Panc1 (cell line): ENCODE measurements around the gene GRM1. TPM values are rescaled to one million over a fixed set of nuclear protein-coding genes. Genes with fewer than 3 reads are reported as not detected.

Source experiments
- ATAC-seq: fragments of 200-7000 bp; cut with Tn5 transposase; 2 replicates; pipeline ENCODE4 v1.9.1; 2020; ENCODE audit warnings: mild to moderate bottlenecking, moderate library complexity
- BruUV-seq: library from RNA; stranded (reverse); fragments of 400-500 nt; replicated peaks from 2 replicates; lab custom pipeline; 2021; lab: Mats Ljungman, UMichigan
- CTCF ChIA-PET: fragments of 300-600 bp; sonication (Branson Sonifier 250); formaldehyde crosslinking; loops from one replicate; lab custom pipeline; 2022; ENCODE audit warnings: antibody characterized with exemption; lab: Charles Lee
- POLR2A ChIA-PET: fragments of 300-600 bp; sonication (Branson Sonifier 250); formaldehyde crosslinking; loops from one replicate; lab custom pipeline; 2022; ENCODE audit warnings: antibody characterized with exemption; lab: Charles Lee
- DNase-seq: peaks from one replicate; pipeline ENCODE4 v3.0.0-alpha.2; 2010; ENCODE audit warnings: low read depth, low spot score
- H3K27ac ChIP-seq: 2 replicates; pipeline ENCODE4 v1.5.1; 2011; ENCODE audit warnings: mild to moderate bottlenecking, low read length, inconsistent platforms
- H3K27me3 ChIP-seq: fragments of 200-500 bp; sonication (Bioruptor generic); 2 replicates; pipeline ENCODE4 v1.6.0; 2014; ENCODE audit warnings: low read length, inconsistent platforms; ENCODE audit not compliant: control insufficient read depth, insufficient read depth
- H3K36me3 ChIP-seq: fragments of 200-500 bp; sonication (Bioruptor generic); 2 replicates; pipeline ENCODE4 v1.5.1; 2014; ENCODE audit warnings: inconsistent platforms, mild to moderate bottlenecking, low read length, moderate library complexity; ENCODE audit not compliant: control insufficient read depth, insufficient read depth
- H3K4me1 ChIP-seq: 2 replicates; pipeline ENCODE4 v1.5.1; 2011; ENCODE audit warnings: inconsistent platforms, mild to moderate bottlenecking, low read length, moderate library complexity; ENCODE audit not compliant: control insufficient read depth, insufficient read depth
- H3K4me3 ChIP-seq, 2 experiments: 2 replicates each; pipeline ENCODE4 v1.5.1; 2011 to 2012; ENCODE audit warnings: low read depth in 2 of 2, low read length in 2 of 2, mild to moderate bottlenecking in 2 of 2, inconsistent platforms in 1 of 2, moderate library complexity in 1 of 2
- H3K9me3 ChIP-seq: fragments of 200-500 bp; sonication (Bioruptor generic); 2 replicates; pipeline ENCODE4 v1.5.1; 2014; ENCODE audit warnings: low read depth, mild to moderate bottlenecking, inconsistent platforms, low read length, moderate library complexity; ENCODE audit not compliant: control insufficient read depth, insufficient read depth
- POLR2AphosphoS5 ChIP-seq: IDR thresholded peaks from 2 replicates; pipeline ENCODE4 v1.6.1; 2012; ENCODE audit warnings: mild to moderate bottlenecking, low read depth, low read length, moderate library complexity
- SIN3A ChIP-seq: IDR thresholded peaks from 2 replicates; pipeline ENCODE4 v1.6.1; 2012; ENCODE audit warnings: low read depth, mild to moderate bottlenecking, low read length, moderate library complexity, borderline replicate concordance; ENCODE audit not compliant: insufficient read depth
- TCF7L2 ChIP-seq: IDR thresholded peaks from 2 replicates; pipeline ENCODE4 v1.6.1; 2011; ENCODE audit warnings: mild to moderate bottlenecking, low read depth, low read length, inconsistent platforms
- in situ Hi-C: cut with HindIII; loops from 2 replicates; pipeline ENCODE4 v1.10.0; 2016; ENCODE audit warnings: low sequenced_read_pairs, low pct_unique_long_range_greater_than_20kb
- intact Hi-C: fragments of 100-400 bp; cut with micrococcal nuclease; formaldehyde crosslinking; loops from one replicate; pipeline ENCODE4 v1.10.0; 2022; ENCODE audit not compliant: unreplicated experiment
- total RNA-seq: library from RNA; stranded (reverse); gene quantifications from one replicate; pipeline ENCODE4 v1.2.1, GENCODE V29; 2021; ENCODE audit not compliant: unreplicated experiment
- TF ChIP-seq, protein P1 (sequence below), 2 experiments: IDR thresholded peaks; 2 replicates each; pipeline ENCODE4 v1.6.1; 2011 to 2012; ENCODE audit warnings: low read depth in 2 of 2, control low read depth in 1 of 2, low read length in 1 of 2, mild to moderate bottlenecking in 1 of 2, moderate library complexity in 1 of 2; ENCODE audit not compliant: insufficient read depth in 1 of 2
- TF ChIP-seq, protein P2 (sequence below): fragments of 450-650 bp; IDR thresholded peaks from 2 replicates; pipeline ENCODE4 v1.5.1; 2017; ENCODE audit warnings: mild to moderate bottlenecking

GRM1 gene
- total RNA-seq, 1 experiment from 2014 or later, result not detected

DNA sequence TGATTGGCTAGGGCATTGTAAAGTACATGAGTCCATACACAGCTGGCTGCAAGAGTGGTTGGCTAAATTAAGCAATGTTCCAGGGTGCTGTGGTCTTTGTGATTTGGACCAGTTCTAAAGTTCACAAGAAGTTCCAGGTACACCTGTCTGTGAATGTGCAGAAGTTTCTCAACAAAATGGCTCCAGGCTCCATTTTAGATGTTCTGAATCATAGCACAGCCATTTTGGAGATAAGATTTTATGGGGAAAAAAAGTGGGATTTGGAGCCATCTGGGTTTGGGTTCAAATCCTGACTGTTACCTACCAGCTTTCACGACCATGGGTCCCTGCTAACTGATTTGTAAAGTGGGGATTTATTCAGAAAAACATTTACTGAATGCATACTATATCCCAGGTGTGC is 82.1 kb downstream of the GRM1 start:
- Histone ChIP-seq H3K4me1 (no peaks in the 10 kb centered on the region), H3K9me3 (no peaks in the 10 kb centered on the region), H3K27ac (no peak overlapping the region), H3K4me3 (no peak overlapping the region), H3K27me3 (no peaks in the 10 kb centered on the region), H3K36me3 (no peaks in the 10 kb centered on the region)
- no TSS peak for BruUV-seq
- TF ChIP-seq POLR2AphosphoS5 (no peak), SIN3A (no peak), TCF7L2 (no peak)
- TF ChIP-seq, protein P1, sequence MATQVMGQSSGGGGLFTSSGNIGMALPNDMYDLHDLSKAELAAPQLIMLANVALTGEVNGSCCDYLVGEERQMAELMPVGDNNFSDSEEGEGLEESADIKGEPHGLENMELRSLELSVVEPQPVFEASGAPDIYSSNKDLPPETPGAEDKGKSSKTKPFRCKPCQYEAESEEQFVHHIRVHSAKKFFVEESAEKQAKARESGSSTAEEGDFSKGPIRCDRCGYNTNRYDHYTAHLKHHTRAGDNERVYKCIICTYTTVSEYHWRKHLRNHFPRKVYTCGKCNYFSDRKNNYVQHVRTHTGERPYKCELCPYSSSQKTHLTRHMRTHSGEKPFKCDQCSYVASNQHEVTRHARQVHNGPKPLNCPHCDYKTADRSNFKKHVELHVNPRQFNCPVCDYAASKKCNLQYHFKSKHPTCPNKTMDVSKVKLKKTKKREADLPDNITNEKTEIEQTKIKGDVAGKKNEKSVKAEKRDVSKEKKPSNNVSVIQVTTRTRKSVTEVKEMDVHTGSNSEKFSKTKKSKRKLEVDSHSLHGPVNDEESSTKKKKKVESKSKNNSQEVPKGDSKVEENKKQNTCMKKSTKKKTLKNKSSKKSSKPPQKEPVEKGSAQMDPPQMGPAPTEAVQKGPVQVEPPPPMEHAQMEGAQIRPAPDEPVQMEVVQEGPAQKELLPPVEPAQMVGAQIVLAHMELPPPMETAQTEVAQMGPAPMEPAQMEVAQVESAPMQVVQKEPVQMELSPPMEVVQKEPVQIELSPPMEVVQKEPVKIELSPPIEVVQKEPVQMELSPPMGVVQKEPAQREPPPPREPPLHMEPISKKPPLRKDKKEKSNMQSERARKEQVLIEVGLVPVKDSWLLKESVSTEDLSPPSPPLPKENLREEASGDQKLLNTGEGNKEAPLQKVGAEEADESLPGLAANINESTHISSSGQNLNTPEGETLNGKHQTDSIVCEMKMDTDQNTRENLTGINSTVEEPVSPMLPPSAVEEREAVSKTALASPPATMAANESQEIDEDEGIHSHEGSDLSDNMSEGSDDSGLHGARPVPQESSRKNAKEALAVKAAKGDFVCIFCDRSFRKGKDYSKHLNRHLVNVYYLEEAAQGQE (IDR thresholded peaks at IDR 0.05; ENCODE audit: insufficient read depth in 1 of 2, low read depth in 2 of 2, low read length in 1 of 2), result no peak
- TF ChIP-seq, protein P2, sequence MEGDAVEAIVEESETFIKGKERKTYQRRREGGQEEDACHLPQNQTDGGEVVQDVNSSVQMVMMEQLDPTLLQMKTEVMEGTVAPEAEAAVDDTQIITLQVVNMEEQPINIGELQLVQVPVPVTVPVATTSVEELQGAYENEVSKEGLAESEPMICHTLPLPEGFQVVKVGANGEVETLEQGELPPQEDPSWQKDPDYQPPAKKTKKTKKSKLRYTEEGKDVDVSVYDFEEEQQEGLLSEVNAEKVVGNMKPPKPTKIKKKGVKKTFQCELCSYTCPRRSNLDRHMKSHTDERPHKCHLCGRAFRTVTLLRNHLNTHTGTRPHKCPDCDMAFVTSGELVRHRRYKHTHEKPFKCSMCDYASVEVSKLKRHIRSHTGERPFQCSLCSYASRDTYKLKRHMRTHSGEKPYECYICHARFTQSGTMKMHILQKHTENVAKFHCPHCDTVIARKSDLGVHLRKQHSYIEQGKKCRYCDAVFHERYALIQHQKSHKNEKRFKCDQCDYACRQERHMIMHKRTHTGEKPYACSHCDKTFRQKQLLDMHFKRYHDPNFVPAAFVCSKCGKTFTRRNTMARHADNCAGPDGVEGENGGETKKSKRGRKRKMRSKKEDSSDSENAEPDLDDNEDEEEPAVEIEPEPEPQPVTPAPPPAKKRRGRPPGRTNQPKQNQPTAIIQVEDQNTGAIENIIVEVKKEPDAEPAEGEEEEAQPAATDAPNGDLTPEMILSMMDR, result no peak
- ATAC-seq (no peak), DNase-seq (no peak)
- in situ Hi-C loops, result no loop called here
- intact Hi-C loops, result no loop called here
- POLR2A ChIA-PET, result no interaction called here
- CTCF ChIA-PET, result no interaction called here

DNA sequence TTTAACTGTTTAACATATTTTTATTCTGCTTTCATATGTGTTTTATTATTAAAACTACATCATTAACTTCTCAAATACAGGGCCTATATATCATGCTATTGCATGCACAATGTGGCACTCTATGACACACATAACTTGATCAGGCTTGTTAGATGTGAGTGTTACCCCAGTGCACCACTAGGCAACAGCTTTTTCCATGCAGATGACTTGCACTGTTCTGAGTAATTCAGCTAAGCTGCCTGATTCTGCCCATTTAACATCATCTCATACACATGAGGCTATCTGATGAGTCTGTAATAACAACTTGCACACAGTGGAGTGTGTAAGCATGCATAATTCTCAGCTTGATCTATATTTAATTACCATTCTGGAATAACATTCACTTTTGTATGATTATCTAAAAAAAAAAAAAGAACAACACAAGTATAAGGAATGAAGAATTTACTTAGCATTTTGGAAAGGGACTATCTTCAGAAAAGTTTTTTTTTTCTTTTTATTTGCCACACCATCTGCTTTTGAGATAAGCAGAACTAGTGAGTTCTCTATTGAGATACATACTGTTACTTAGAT is 83.1 kb downstream of the GRM1 start:
- H3K36me3 ChIP-seq, result no peaks in the 10 kb centered on the region
- ChIA-PET CTCF (no interaction called here), POLR2A (no interaction called here)
- in situ Hi-C loops (no loop called here), intact Hi-C loops (no loop called here)
- no TSS peak for BruUV-seq
- no peak for TF ChIP-seq TCF7L2
- TF ChIP-seq, protein P2, result no peak
- no peak for TF ChIP-seq POLR2AphosphoS5
- no peak for TF ChIP-seq SIN3A
- TF ChIP-seq, protein P1 (IDR thresholded peaks at IDR 0.05; ENCODE audit: insufficient read depth in 1 of 2, low read depth in 2 of 2, low read length in 1 of 2), result no peak
- ATAC-seq (no peak), DNase-seq (no peak)
- H3K9me3 ChIP-seq, result no peaks in the 10 kb centered on the region
- H3K4me1 ChIP-seq, result no peaks in the 10 kb centered on the region
- H3K27ac ChIP-seq, result no peak overlapping the region
- no peaks in the 10 kb centered on the region for H3K27me3 ChIP-seq
- H3K4me3 ChIP-seq, result no peak overlapping the region
